ENCODE data around the gene PCDHA5.
"Not testable (repeated sequence)": the region's sequence is repeated elsewhere in the genome, so short reads cannot be mapped to it uniquely, and the experiment has no call there.

The PCDHA5 gene

DNA sequence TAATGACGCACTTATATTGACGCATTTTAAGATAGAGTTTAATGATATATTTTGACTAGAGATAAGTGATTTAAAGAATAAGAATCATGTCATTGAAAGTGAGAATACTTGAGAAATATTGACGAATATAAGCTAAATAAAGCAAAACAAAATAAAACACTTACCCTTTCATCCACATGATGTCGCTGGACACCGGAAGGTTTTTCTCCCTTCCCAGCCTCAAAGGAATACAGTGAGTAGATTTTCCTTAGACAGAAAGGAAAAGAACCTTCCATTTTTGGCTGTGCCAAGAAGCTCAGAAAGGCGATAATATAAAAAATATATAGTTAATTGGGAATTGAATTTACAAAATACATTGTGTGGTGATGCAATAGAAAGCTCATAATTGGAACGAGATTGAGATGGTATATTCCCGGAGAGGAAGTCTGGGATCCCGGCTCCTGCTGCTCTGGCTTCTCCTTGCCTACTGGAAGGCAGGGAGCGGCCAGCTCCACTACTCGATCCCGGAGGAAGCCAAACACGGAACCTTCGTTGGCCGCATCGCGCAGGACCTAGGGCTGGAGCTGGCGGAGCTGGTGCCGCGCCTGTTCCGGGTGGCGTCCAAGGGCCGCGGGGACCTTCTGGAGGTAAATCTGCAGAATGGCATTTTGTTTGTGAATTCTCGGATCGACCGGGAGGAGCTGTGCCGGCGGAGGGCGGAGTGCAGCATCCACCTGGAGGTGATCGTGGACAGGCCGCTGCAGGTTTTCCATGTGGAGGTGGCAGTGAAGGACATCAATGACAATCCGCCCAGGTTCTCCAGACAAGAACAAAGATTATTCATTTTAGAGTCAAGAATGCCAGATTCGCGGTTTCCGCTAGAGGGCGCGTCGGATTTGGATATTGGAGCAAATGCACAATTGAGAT is at the start of gene PCDHA5:
Gene PCDHA5, plus strand, starts transcription at position 239 of the 906 bp plus-strand sequence.
- DNase-seq (ENCODE audit: low read depth in 2 of 2, low spot score in 1 of 2) = no peak

DNA sequence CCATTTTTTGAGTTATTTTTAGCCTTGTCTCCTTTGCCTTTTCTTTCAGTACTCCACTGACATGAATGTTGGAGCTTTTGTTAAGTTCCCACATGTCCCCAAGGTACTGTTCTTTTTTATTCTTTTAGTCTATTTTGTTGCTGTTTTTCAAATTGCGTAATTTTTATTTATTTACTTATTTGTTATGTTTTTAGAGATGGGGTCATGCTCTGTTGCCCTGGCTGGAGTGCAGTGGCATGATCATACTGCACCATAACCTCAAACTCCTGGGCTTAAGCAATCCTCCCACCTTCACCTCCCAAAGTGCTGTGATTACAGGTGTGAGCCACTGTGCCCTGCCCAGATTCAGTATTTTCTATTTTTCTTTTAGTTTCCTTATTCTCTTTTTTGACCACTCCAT is 40.9 kb upstream of the PCDHA5 start:
- DNase-seq (ENCODE audit: low read depth in 2 of 2, low spot score in 1 of 2) = no peak

DNA sequence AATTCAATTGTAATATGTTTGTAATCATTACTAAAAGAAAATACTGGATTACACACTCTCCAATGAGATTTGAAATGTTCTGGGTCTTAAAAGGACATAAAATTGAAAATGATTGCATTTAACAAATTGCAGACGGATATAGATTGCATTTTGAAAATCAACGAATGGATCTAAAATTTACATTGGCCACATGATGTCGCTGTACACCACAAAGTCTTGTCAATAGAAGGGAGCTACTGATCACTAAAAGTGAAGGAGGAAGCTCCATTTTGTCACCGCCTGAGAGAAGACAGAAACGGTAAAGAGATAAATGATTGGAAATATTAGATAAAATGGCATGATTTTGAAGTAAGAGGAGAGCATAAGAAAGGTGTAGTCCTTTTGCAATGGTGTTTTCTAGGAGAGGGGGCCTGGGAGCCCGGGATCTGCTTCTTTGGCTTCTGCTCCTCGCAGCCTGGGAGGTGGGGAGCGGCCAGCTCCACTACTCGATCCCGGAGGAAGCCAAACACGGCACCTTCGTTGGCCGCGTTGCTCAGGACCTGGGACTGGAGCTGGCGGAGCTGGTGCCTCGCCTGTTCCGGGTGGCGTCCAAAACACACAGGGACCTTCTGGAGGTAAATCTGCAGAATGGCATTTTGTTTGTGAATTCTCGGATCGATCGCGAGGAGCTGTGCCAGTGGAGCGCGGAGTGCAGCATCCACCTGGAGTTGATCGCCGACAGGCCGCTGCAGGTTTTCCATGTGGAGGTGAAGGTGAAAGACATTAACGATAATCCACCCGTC is 35.3 kb upstream of the PCDHA5 start, which contains the start of gene PCDHA1:
Gene PCDHA1, plus strand, starts transcription at position 236 of the 782 bp plus-strand sequence.
- DNase-seq (ENCODE audit: low read depth in 2 of 2, low spot score in 1 of 2) = no peak

- not testable (repeated sequence) for DNase-seq (ENCODE audit: low read depth in 2 of 2, low spot score in 1 of 2)
Measured at GRCh38 chr5:140787422-140787821, 34.0 kb upstream of the PCDHA5 start.

DNA sequence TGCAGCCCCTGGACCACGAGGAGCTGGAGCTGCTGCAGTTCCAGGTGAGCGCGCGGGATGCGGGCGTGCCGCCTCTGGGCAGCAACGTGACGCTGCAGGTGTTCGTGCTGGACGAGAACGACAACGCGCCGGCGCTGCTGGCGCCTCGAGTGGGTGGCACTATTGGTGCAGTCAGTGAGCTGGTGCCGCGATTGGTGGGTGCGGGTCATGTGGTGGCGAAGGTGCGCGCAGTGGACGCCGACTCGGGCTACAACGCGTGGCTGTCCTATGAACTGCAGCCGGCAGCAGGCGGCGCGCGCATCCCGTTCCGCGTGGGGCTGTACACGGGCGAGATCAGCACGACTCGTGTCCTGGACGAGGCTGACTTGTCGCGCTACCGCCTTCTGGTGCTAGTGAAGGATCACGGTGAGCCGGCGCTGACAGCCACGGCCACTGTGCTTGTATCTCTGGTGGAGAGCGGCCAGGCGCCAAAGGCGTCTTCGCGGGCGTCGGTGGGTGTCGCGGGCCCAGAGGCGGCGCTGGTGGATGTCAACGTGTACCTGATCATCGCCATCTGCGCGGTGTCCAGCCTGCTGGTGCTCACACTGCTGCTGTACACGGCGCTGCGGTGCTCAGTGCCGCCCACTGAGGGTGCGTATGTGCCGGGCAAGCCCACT is 33.4 kb upstream of the PCDHA5 start:
- not testable (repeated sequence) for DNase-seq (ENCODE audit: low read depth in 2 of 2, low spot score in 1 of 2)

GRCh38 chr5:140791089-140791488 is 30.3 kb upstream of the PCDHA5 start:
- DNase-seq (ENCODE audit: low read depth in 2 of 2, low spot score in 1 of 2) = no peak

- DNase-seq (ENCODE audit: low read depth in 2 of 2, low spot score in 1 of 2) = no peak
Measured at GRCh38 chr5:140794595-140795258, 26.7 kb upstream of the PCDHA5 start, which contains the start of gene PCDHA2. PCDHA2 (plus strand) TSS chr5:140794852.

DNA sequence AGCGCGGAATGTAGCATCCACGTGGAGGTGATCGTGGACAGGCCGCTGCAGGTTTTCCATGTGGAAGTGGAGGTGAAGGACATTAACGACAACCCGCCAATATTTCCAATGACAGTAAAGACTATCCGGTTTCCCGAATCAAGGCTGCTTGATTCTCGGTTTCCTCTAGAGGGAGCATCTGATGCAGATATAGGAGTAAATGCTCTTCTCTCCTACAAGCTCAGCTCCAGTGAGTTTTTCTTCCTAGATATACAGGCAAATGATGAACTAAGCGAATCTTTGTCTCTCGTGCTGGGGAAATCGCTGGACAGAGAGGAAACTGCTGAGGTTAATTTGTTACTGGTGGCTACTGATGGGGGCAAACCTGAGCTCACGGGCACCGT is 26.2 kb upstream of the PCDHA5 start:
- DNase-seq (ENCODE audit: low read depth in 2 of 2, low spot score in 1 of 2) = no peak

- not testable (repeated sequence) for DNase-seq (ENCODE audit: low read depth in 2 of 2, low spot score in 1 of 2)
Measured at GRCh38 chr5:140796072-140796717, 25.2 kb upstream of the PCDHA5 start.

DNA sequence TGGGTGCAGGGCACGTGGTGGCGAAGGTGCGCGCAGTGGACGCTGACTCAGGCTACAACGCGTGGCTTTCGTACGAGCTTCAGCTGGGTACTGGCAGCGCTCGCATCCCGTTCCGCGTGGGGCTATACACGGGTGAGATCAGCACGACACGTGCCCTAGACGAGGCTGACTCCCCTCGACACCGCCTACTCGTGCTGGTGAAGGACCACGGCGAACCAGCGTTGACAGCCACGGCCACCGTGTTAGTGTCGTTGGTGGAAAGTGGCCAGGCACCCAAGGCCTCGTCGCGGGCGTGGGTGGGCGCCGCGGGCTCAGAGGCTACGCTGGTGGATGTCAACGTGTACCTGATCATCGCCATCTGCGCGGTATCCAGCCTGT is 24.7 kb upstream of the PCDHA5 start:
- no peak for DNase-seq (ENCODE audit: low read depth in 2 of 2, low spot score in 1 of 2)

GRCh38 chr5:140800816-140801493 is 20.5 kb upstream of the PCDHA5 start, which contains the start of gene PCDHA3:
PCDHA3 (plus strand) TSS chr5:140801057.
- DNase-seq (ENCODE audit: low read depth in 2 of 2, low spot score in 1 of 2) = no peak

DNA sequence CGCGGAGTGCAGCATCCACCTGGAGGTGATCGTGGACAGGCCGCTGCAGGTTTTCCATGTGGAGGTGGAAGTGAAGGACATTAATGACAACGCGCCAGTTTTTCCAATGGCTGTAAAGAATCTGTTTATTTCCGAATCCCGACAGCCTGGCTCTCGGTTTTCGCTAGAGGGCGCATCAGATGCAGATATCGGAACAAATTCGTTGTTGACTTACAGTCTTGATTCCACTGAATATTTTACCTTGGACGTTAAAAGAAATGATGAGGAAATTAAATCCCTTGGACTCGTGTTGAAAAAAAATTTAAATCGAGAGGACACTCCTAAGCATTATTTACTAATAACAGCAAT is 19.9 kb upstream of the PCDHA5 start:
- no peak for DNase-seq (ENCODE audit: low read depth in 2 of 2, low spot score in 1 of 2)

GRCh38 chr5:140802381-140802780 is 19.0 kb upstream of the PCDHA5 start:
- not testable (repeated sequence) for DNase-seq (ENCODE audit: low read depth in 2 of 2, low spot score in 1 of 2)

GRCh38 chr5:140802781-140803271 is 18.6 kb upstream of the PCDHA5 start:
- no peak for DNase-seq (ENCODE audit: low read depth in 2 of 2, low spot score in 1 of 2)

- DNase-seq (ENCODE audit: low read depth in 2 of 2, low spot score in 1 of 2) = no peak
Measured at GRCh38 chr5:140806834-140807775, 14.3 kb upstream of the PCDHA5 start, which contains the start of gene PCDHA4. PCDHA4 (plus strand) TSS chr5:140807068.

DNA sequence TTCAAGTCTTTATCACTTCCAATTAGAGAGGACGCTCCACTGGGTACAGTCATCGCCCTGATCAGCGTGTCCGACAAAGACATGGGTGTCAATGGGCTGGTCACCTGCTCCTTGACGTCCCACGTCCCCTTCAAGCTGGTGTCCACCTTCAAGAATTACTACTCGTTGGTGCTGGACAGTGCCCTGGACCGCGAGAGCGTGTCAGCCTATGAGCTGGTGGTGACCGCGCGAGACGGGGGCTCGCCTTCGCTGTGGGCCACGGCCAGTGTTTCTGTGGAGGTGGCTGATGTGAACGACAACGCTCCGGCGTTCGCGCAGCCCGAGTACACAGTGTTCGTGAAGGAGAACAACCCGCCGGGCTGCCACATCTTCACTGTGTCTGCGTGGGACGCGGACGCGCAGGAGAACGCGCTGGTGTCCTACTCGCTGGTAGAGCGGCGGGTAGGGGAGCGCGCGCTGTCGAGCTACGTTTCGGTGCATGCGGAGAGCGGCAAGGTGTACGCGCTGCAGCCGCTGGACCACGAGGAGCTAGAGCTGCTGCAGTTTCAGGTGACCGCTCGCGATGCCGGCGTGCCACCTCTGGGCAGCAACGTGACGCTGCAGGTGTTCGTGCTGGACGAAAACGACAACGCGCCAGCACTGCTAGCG is 13.0 kb upstream of the PCDHA5 start:
- DNase-seq (ENCODE audit: low read depth in 2 of 2, low spot score in 1 of 2) = not testable (repeated sequence)

GRCh38 chr5:140808889-140809291 is 12.5 kb upstream of the PCDHA5 start:
- DNase-seq (ENCODE audit: low read depth in 2 of 2, low spot score in 1 of 2) = no peak

DNA sequence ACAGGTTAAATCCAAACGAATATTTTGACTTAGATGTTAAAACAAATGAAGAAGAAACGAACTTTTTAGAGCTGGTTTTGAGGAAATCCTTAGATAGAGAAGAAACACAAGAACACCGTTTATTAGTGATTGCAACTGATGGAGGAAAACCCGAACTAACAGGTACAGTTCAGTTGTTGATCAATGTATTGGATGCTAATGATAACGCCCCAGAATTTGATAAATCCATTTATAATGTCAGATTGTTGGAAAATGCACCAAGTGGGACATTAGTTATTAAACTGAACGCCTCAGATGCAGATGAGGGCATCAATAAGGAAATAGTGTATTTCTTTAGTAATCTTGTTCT is 842 bp downstream of the PCDHA5 start:
- no peak for DNase-seq (ENCODE audit: low read depth in 2 of 2, low spot score in 1 of 2)

All from stimulated activated CD8-positive, alpha-beta memory T cell treated with anti-CD3 and anti-CD28 coated beads, Interleukin-4, amount 100 ng/mL, for 1 hour (primary cell).